ENCODE results near the gene SNX14.
"Not testable (repeated sequence)": the region's sequence is repeated elsewhere in the genome, so short reads cannot be mapped to it uniquely, and the experiment has no call there.

Gene SNX14

DNA sequence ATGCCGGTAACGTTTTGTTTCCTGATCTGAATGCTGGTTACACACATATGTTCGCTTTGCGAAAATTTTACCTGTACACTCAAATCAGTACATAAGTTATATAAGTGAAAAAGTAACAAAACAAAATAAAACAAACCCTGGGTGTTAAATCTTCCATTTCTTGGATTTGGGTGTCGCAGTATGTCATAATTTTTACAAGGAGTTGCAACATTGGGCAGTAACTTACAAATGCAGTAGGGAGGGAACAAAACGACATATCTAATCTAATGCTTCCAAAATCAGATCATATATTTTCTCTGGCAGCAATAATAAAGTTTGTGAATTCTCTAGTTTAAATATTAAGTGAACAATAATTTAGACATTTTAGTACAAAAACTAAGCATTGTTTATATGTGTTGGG is 25.2 kb downstream of the SNX14 start:
- peaks cover 12% of the 10 kb centered on the region for H3K36me3 ChIP-seq (replicated peaks)
- in situ Hi-C loops (cut with HindIII; ENCODE audit: low pct_ligation_motif_present, low sequenced_read_pairs) = no loop called here
- H3K4me3 ChIP-seq (ENCODE audit: low read depth, low read length) = no peak overlapping the region
- TF ChIP-seq, protein P1, sequence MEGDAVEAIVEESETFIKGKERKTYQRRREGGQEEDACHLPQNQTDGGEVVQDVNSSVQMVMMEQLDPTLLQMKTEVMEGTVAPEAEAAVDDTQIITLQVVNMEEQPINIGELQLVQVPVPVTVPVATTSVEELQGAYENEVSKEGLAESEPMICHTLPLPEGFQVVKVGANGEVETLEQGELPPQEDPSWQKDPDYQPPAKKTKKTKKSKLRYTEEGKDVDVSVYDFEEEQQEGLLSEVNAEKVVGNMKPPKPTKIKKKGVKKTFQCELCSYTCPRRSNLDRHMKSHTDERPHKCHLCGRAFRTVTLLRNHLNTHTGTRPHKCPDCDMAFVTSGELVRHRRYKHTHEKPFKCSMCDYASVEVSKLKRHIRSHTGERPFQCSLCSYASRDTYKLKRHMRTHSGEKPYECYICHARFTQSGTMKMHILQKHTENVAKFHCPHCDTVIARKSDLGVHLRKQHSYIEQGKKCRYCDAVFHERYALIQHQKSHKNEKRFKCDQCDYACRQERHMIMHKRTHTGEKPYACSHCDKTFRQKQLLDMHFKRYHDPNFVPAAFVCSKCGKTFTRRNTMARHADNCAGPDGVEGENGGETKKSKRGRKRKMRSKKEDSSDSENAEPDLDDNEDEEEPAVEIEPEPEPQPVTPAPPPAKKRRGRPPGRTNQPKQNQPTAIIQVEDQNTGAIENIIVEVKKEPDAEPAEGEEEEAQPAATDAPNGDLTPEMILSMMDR (IDR thresholded peaks at IDR 0.05; ENCODE audit: low read depth, low read length, missing control alignments) = no peak
- no peak for DNase-seq
- no peak overlapping the region for H3K27ac ChIP-seq
- no peaks in the 10 kb centered on the region for H3K27me3 ChIP-seq (replicated peaks)

DNA sequence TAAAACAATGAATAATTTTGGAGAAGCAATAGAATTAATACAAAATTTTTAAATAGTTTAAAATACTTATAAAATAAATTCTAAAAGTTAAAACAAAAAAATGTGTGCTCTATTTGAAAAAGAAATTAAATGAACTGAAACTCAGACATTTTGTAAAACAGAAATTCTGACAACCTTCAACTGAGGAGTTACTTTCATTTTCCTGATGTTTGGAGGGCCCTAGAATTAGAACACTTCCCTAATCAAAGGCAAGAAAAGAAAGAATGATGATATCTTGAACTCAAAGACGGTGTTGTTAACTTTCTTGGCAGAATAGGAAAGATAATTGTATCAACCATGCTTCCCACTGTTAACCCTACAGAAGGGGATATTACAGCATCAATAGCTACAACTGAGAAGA is 27.9 kb downstream of the SNX14 start:
- Histone ChIP-seq H3K27ac (no peak overlapping the region), H3K27me3 (replicated peaks) (no peaks in the 10 kb centered on the region), H3K4me3 (ENCODE audit: low read depth, low read length) (no peak overlapping the region), H3K36me3 (replicated peaks) (peaks cover 13% of the 10 kb centered on the region)
- in situ Hi-C loops (cut with HindIII; ENCODE audit: low pct_ligation_motif_present, low sequenced_read_pairs) = no loop called here
- no peak for DNase-seq
- TF ChIP-seq, protein P1 (IDR thresholded peaks at IDR 0.05; ENCODE audit: low read depth, low read length, missing control alignments) = no peak

DNA sequence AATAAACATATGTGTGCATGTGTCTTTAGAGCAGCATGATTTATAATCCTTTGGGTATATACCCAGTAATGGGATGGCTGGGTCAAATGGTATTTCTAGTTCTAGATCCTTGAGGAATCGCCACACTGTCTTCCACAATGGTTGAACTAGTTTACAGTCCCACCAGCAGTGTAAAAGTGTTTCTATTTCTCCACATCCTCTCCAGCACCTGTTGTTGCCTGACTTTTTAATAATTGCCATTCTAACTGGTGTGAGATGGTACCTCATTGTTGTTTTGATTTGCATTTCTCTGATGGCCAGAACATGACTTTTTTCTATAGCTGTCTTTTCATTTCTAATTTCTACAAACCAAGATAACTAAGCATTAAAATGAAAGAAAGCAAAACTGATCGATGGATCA is 29.4 kb downstream of the SNX14 start:
- H3K27ac ChIP-seq; in situ Hi-C loops (cut with HindIII; ENCODE audit: low pct_ligation_motif_present, low sequenced_read_pairs); H3K27me3 ChIP-seq (replicated peaks); DNase-seq; H3K4me3 ChIP-seq (ENCODE audit: low read depth, low read length): not testable (repeated sequence)
- peaks cover 13% of the 10 kb centered on the region for H3K36me3 ChIP-seq (replicated peaks)

DNA sequence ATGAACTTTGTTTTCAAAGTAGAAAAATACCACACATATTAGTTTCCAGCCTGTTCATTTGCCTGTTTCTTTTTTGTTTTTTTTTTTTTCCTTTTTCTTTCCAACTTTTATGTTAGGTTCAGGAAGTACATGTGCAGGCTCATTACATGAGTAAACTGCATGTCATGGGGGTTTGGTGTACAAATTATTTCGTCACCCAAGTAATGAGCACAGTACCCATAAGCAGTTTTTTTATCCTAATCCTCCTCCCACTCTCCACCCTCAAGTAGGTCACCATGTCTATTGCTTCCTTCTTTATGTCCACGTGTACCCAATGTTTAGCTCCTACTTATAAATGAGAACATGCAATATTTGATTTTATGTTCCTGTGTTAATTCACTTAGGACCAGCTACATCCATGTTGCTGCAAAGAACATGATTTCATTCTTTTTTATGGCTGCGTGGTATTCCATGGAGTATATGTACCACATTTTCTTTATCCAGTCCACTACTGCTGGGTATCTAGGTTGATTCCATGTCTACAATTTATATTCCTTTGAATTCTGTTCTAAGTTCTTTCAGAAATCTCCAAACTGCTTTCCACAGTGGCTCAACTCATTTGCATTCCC is 31.8 kb downstream of the SNX14 start:
- no peak for DNase-seq
- H3K36me3 ChIP-seq (replicated peaks) = peaks cover 10% of the 10 kb centered on the region
- no peak overlapping the region for H3K27ac ChIP-seq
- H3K27me3 ChIP-seq (replicated peaks) = no peaks in the 10 kb centered on the region
- no peak overlapping the region for H3K4me3 ChIP-seq (ENCODE audit: low read depth, low read length)
- TF ChIP-seq, protein P1 (IDR thresholded peaks at IDR 0.05; ENCODE audit: low read depth, low read length, missing control alignments) = no peak
- in situ Hi-C loops (cut with HindIII; ENCODE audit: low pct_ligation_motif_present, low sequenced_read_pairs) = no loop called here

DNA sequence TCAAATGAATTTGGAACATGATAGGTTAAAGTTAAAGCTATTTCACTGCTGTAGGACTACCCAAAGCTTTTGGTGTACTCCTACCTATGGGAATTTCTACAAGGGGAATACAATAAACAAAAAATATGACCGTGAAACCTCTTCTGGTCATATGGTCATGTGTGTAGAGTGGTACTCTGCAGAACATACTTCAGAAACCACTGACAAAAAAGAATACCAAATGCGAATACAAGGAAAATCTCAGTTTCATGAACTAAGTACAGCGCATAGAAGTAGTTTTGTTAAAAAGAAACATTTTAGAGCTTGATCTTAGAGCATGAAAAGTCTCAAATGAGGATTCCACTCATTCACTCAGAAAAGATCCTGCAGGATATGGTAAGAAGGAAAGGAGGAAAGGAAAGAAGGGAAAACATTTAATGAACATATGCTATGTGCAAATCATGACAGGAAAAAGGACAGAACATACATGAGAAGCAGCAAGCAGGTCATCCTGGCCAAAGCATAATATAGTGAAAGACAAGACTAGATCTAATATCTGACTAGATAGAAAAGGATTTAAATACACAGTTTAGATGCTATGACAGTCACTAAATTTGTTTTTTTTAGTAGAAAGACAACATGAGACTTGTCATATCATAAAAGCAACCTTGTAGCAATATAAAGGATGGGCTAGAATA is 36.5 kb downstream of the SNX14 start:
- no peak overlapping the region for H3K27ac ChIP-seq
- TF ChIP-seq, protein P1 (IDR thresholded peaks at IDR 0.05; ENCODE audit: low read depth, low read length, missing control alignments) = no peak
- in situ Hi-C loops (cut with HindIII; ENCODE audit: low pct_ligation_motif_present, low sequenced_read_pairs) = no loop called here

DNA sequence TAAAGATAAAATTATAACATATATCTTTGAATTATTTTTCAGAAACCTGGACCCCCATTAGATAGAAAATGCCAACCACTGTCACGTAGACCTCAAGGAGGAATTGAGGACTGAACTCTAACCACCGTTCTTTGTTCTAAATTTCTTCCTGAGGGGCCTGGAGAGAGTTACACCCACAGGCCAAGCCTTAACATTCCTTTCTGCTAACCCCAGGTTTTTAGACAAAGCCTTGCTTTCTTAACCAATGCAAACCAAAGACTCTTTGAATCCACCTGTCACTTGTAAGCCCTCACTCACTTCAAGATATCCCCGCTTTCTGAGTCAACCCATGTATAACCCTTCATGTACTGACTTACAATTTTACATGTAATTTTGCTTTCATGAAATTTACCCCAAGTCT is 41.0 kb downstream of the SNX14 start:
- Histone ChIP-seq H3K36me3 (replicated peaks) (peaks cover 14% of the 10 kb centered on the region), H3K4me3 (ENCODE audit: low read depth, low read length) (no peak overlapping the region), H3K27ac (no peak overlapping the region), H3K27me3 (replicated peaks) (no peaks in the 10 kb centered on the region)
- in situ Hi-C loops (cut with HindIII; ENCODE audit: low pct_ligation_motif_present, low sequenced_read_pairs) = no loop called here
- TF ChIP-seq, protein P1 (IDR thresholded peaks at IDR 0.05; ENCODE audit: low read depth, low read length, missing control alignments) = no peak
- DNase-seq = no peak

More for the DNA sequence above, 36.5 kb downstream of the SNX14 start:
- DNase-seq = no peak
- Histone ChIP-seq H3K4me3 (ENCODE audit: low read depth, low read length) (no peak overlapping the region), H3K36me3 (replicated peaks) (peaks cover 6% of the 10 kb centered on the region), H3K27me3 (replicated peaks) (no peaks in the 10 kb centered on the region)
